ES-I3 (cell line): ENCODE results near the gene GPX3.

ENCODE experiments used
- H3K36me3 ChIP-seq: 2 replicates; pipeline ENCODE4 v1.6.1; 2013; ENCODE audit warnings: mild to moderate bottlenecking, low read length, control low read depth, moderate library complexity; ENCODE audit not compliant: insufficient read depth
- H3K4me1 ChIP-seq: 2 replicates; pipeline ENCODE4 v1.6.1; 2013; ENCODE audit warnings: mild to moderate bottlenecking, control low read depth, low read length; ENCODE audit not compliant: insufficient read depth
- H3K9ac ChIP-seq: 2 replicates; pipeline ENCODE4 v1.6.1; 2013; ENCODE audit warnings: low read depth, mild to moderate bottlenecking, low read length, moderate library complexity
- H3K9me3 ChIP-seq: 2 replicates; pipeline ENCODE4 v1.6.1; 2013; ENCODE audit warnings: mild to moderate bottlenecking, low read length, moderate library complexity; ENCODE audit not compliant: control insufficient read depth, insufficient read depth

The GPX3 gene, protein sequence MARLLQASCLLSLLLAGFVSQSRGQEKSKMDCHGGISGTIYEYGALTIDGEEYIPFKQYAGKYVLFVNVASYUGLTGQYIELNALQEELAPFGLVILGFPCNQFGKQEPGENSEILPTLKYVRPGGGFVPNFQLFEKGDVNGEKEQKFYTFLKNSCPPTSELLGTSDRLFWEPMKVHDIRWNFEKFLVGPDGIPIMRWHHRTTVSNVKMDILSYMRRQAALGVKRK

DNA sequence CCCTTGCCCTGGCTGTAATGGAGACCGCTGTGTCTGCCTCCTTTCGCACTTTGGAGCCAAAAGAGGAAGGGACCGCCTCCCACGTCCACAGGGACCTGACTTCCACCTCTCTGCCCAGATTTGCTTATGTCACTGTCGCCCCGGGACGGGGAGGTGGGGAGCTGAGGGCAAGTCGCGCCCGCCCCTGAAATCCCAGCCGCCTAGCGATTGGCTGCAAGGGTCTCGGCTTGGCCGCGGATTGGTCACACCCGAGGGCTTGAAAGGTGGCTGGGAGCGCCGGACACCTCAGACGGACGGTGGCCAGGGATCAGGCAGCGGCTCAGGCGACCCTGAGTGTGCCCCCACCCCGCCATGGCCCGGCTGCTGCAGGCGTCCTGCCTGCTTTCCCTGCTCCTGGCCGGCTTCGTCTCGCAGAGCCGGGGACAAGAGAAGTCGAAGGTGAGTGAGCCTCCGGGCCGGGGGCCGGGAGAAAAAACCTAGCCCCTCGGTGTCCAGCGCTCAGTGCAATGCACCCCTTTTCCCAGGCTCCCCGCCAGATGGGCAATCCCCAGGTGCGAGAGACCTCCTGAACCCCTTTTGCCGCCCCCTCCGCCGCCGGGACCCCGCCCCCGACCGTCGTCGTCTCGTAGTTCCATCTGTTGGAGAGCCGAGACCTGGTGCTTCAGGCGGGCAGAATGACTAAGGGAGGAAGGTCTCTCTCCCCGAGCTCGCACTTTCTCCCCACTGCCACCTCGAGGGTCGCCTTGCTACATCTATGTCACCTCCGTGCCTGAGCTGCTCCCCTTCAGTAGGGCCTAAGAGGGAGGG, at the start of gene GPX3:
Gene GPX3 (plus strand): TSS at position 288 of the 807 bp plus-strand sequence. CDS start 64 bp downstream, at position 352.
- H3K9ac ChIP-seq: peak within 1 kb of the TSS; percentile 72
- no peaks in the 10 kb centered on the region for H3K9me3 ChIP-seq
- H3K4me1 ChIP-seq: no peaks in the 10 kb centered on the region
- H3K36me3 ChIP-seq: peaks cover 3% of the 10 kb centered on the region; the same call in 1 of the 2 replicates

DNA sequence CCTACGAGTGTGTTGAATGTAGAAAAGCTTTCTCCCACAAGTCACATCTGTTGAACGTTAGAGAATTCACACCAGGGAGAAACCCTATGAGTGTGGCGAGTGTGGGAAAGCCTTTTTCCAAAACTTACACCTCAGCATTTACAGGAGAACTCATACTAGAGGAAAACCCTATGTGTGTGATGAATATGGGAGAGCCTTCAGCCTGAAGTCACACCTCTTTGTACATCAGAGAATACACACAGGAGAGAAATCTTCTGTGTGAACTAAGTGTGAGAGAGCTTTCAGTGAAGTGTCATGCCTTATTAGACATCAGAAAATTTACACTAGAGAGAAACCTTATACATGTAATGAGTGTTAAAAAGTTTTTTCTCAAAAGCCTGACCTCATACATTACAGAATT, 41.8 kb upstream of the GPX3 start:
- Histone ChIP-seq H3K9ac (no peak overlapping the region), H3K9me3 (peaks cover 7% of the 10 kb centered on the region), H3K4me1 (no peaks in the 10 kb centered on the region), H3K36me3 (no peaks in the 10 kb centered on the region)

DNA sequence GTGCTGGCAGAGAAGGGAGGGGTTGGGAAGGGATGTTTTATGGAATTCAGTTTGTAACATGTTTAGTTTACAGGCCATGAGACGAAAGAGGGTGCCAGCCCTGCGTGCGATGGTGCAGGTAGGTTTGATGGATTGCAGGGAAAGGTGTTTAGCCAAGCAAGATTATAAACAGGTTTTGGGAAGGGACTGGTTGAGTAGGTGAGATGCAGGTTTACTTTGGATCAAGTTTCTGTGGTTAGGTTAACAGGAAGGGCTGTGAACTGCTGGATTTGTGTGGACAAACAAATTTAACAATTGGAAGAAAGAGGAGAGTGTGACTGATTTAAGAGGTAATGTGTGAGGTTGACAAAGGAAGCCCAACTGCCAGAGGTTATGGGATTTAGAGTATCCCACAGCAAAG, 32.6 kb upstream of the GPX3 start:
- Histone ChIP-seq H3K4me1 (no peaks in the 10 kb centered on the region), H3K36me3 (no peaks in the 10 kb centered on the region), H3K9ac (no peak overlapping the region), H3K9me3 (no peaks in the 10 kb centered on the region; the same call in 1 of the 2 replicates)

DNA sequence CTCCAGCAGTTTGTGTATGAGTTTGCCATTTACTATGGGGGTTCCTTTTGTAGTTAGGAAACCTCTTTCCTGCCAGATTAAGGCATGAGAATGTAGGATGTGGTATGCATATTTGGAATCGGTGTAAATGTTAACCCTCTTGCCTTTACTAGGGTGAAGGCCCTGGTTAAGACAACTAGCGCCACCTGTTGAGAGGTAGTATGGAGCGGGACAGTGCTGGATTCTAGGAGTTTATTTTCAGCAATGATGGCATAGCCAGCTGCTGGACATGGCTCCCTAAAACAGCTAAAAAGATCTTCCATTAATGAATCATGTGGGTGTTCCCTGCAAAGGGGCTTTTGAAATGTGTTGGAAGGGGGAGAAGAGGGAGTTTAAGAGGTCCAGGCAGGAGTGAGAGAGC, 30.7 kb upstream of the GPX3 start:
- Histone ChIP-seq H3K9ac (no peak overlapping the region), H3K4me1 (no peaks in the 10 kb centered on the region), H3K36me3 (no peaks in the 10 kb centered on the region), H3K9me3 (no peaks in the 10 kb centered on the region; the same call in none of the 2 replicates)

DNA sequence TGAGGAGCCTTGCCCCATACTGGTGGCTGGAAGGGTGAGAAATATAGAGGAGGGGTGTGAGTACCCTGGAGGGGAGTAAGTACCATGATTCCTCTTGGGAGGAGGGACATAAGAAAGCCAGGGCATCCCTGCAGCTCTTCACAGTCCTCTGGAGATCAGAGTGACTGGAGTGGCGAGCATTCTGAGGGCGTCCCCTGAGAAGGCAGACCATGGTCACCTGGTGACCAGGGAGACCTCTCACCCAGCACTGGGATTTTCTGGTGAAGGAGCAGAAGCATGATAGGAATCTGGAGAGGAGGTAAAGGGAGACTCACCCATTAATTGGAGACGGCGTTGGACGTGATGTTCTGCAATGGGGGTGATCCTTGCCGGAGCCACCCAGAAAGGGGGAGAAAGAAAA, 27.7 kb upstream of the GPX3 start:
- no peaks in the 10 kb centered on the region; the same call in none of the 2 replicates for H3K9me3 ChIP-seq
- H3K36me3 ChIP-seq: no peaks in the 10 kb centered on the region
- H3K9ac ChIP-seq: no peak overlapping the region
- H3K4me1 ChIP-seq: no peaks in the 10 kb centered on the region

DNA sequence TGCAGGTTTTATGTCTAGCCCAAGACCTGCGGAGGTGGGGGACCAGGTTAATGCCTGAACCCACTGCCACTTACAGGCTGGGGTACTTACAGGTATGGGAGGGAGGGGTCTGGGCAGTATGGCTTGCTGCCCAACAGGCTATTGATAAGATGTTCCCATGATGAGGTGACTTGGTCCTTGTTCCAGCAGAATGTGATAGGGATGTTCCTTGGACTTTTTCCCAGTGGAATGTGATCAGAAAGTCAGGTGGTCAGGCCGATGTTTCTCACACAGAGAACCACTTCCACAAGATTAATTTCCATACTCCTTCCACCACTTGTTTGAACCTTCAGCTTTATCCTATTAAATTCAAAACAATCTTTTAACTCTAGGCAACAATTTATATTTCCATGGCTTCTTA, 27.0 kb upstream of the GPX3 start:
- Histone ChIP-seq H3K4me1 (no peaks in the 10 kb centered on the region), H3K9ac (no peak overlapping the region), H3K36me3 (no peaks in the 10 kb centered on the region), H3K9me3 (no peaks in the 10 kb centered on the region; the same call in none of the 2 replicates)

DNA sequence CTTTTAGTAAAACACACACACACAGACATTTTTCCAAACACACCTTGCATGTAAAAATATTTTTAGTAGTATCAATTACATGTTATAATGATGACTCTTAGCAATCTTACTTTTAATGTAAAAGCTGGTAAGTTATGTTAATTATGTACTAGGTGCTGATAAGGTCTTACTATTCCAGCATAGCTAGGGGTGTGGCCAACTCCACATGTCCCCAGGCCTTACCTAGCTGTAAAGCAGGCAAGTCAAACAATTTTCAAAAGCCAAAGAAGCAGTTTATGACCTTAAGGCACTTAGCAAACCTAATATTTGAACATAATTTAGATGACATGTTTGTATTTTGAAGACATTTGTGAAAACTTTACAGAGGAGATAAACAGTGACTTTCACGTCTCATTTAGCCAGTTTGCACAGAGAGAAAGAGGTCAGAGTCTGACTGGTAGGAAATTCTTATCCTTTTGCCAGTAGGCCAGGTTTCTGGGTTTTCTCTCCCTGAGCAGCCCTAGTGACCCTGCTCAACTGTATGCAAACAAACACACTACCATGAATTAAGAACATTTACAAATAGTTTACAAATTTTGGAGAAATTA, 26.5 kb upstream of the GPX3 start:
- Histone ChIP-seq H3K9ac (no peak overlapping the region), H3K4me1 (no peaks in the 10 kb centered on the region), H3K9me3 (no peaks in the 10 kb centered on the region; the same call in none of the 2 replicates), H3K36me3 (no peaks in the 10 kb centered on the region)

DNA sequence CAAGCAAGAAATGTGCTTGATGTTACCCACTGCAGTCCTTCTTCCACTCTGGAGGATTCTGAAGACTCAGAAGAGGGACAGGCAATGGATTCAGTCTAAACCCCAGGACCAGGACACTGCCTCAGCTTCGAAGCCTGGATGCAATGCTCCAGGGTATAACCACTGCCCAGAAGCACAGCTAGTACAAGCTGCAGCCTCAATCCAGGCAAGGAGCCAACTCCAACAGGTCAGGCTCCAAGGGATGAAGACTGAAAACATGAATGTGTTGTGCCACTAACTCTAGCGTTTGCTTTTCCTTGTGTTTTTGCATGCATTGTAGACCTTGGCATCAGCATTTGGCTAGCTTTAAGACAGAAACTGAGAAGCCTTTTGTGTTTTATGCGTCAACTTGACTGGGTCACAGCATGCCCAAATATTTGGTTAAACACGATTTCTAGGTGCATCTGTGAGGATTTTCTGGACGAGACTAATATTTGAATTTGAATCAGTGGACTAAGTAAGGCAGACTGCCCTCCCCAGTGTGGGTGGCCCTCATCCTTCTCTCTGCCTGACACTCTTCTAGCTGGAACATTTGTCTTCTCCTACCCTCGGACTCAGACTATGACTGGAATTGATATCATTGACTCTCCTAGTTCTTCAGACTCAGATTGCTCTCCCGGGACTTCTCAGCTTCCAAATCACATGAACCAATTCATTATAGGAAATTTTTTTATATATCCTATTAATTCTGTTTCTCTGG, 20.5 kb upstream of the GPX3 start:
- Histone ChIP-seq H3K36me3 (no peaks in the 10 kb centered on the region), H3K9me3 (no peaks in the 10 kb centered on the region; the same call in 1 of the 2 replicates), H3K9ac (no peak overlapping the region), H3K4me1 (no peaks in the 10 kb centered on the region)

DNA sequence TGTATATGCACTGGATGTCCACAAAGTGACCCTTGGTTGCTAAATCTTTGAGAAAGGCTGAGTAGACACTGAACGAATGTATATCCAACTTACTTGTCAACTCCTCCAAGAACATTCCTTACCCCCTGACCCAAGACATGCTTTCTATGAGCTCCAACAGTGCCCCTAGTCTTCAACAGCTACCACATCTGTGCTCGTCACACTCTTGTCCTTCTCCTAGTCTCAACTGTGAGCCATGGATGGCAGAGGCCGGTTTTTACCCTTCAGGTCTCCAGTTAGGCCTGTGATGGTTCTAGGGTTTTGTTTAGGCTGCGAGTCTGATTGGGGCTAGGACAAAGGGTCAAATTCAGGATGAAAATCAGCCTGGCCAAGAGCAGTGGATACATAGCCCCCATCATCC, 19.0 kb upstream of the GPX3 start:
- H3K36me3 ChIP-seq: no peaks in the 10 kb centered on the region
- H3K9me3 ChIP-seq: no peaks in the 10 kb centered on the region
- no peak overlapping the region for H3K9ac ChIP-seq
- no peaks in the 10 kb centered on the region for H3K4me1 ChIP-seq

DNA sequence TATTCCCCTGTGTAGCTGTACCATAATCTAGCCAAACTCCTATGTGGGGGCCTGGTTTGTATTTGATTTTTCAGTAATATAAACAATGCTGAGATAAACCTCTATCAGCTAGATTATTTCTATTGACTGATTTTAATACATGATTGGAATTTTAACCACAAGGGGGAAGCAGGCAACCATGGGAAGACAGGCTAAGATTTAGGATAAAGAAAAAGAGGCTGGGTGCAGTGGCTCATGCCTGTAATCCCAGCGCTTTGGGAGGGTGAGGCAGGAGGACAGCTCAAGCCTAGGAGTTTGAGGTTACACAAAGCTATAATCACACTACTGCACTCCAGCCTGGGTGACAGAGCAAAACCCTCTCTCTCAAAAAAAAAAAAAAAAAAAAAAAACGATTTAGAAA, 18.1 kb upstream of the GPX3 start:
- Histone ChIP-seq H3K9me3 (no peaks in the 10 kb centered on the region), H3K9ac (no peak overlapping the region), H3K36me3 (no peaks in the 10 kb centered on the region), H3K4me1 (no peaks in the 10 kb centered on the region)

DNA sequence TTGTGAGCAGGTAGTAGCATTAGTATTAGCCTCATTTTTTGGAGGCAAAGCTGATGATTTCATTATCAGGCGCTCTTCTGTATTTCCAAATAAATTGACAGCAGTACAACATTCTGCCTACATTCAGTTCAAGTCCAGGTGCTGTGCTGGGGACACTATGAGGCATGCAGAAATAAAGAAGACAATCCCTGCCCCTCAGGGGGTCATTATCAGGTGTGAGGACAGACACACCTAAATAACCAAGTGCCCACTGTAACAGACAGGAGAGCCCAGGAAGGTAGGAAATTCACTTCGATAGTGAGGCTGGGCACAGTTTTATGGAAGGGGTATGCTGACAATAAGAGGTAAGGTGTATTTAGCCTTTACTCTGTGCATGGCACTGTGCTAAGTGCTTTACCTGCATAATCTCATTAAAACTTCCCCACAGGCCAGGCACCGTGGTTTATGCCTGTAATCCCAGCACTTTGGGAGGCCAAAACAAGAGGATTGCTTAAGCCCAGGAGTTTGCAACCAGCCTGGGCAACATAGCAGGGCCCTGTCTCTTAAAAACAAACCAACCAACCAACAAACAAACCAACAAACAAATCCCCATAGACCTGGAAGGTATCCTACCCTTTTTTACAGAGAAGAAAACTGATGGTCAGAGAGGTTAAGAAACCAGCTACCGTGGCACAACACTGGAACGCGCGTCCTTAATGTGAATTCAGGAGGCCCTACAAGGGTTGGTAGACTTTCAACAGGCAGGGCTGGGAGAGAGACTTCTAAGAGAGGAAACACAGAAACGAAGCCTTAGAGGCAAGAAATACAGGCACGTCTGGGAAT, 17.5 kb upstream of the GPX3 start:
- Histone ChIP-seq H3K9ac (no peak overlapping the region), H3K9me3 (no peaks in the 10 kb centered on the region), H3K36me3 (no peaks in the 10 kb centered on the region), H3K4me1 (no peaks in the 10 kb centered on the region)

DNA sequence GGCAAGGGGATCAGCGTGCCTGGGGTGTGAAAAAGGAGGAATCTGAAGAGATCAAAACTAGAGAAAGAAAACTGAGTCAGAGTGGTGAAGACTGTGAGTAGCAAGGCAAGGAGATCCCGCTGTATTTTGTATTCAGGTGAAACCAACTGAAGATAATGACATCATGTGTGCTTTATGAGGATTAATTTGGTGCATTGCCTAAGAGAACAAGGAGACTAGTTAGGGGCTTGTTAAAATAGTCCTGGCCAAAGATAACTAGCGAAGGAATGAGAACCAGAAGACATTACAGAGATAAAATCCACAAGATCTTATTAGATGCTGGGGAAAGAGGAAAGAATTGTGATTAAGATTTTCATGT, 16.9 kb upstream of the GPX3 start:
- Histone ChIP-seq H3K4me1 (no peaks in the 10 kb centered on the region), H3K9ac (no peak overlapping the region), H3K9me3 (no peaks in the 10 kb centered on the region)

DNA sequence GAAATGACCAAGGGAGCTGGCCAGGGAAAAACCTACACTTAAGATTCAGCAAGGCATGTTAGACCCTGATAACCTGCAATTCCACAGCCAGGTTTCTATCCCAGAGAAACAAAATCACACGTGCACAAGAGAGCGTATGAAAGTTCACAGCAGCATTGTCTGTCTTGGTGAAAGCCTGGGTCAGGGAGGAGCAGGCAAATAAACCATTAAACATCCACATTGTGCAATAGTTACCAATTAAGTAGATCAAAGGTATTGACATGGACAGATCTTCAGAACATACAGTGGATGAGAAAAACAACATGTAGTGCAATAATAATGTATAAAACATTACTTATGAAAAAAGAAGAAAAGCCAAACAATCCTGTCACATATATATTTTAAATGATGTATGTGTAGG, 15.9 kb upstream of the GPX3 start:
- Histone ChIP-seq H3K9me3 (no peaks in the 10 kb centered on the region), H3K4me1 (no peaks in the 10 kb centered on the region), H3K36me3 (no peaks in the 10 kb centered on the region), H3K9ac (no peak overlapping the region)

More for the DNA sequence above, 16.9 kb upstream of the GPX3 start:
- no peaks in the 10 kb centered on the region for H3K36me3 ChIP-seq
